Measurements from ENCODE around the gene MPDZ.

DNA sequence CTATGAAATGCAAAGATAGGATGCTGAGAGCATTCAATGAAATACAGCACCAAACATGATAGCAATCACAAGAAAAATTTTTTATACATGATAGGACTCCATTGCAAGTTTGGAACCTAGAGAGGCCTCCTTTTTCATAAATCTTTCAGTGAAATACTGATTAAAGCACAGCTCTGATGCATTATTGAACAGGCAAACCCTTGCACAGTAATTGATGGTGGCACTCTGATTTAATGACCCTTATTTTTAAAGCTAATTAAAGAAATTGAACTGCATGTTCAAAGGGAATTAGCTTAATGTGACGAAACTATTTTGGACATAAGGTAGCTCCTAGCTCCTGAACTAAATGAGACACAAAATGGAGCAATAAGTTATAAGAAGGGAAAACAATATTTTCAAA, 44.6 kb downstream of the MPDZ start:
- TF ChIP-seq YY1 (IDR thresholded peaks at IDR 0.05; ENCODE audit: insufficient read depth, insufficient read length) (no peak), ZNF274 (IDR thresholded peaks at IDR 0.05; ENCODE audit: low read depth, low read length) (no peak)

All from NT2/D1 (cell line).